Chondrocyte (in vitro differentiated cells): ENCODE measurements around the gene SARNP. TPM values are rescaled to one million over a fixed set of nuclear protein-coding genes. Genes with fewer than 3 reads are reported as not detected.
A peak's percentile ranks its signal among the peaks of the same experiment; 100 is the strongest.

Experiments
- DNase-seq: peaks from one replicate; pipeline ENCODE4 v3.0.0; 2021; ENCODE audit warnings: mixed read lengths, low spot score
- H3K27ac Mint-ChIP-seq: one replicate; pipeline ENCODE4 v1.8.0; 2021; ENCODE audit warnings: mild to moderate bottlenecking, moderate library complexity, mixed read lengths; ENCODE audit not compliant: unreplicated experiment
- H3K27me3 Mint-ChIP-seq: 2 replicates; pipeline ENCODE4 v1.8.0; 2021; ENCODE audit warnings: low read depth, mixed read lengths
- H3K36me3 Mint-ChIP-seq: 2 replicates; pipeline ENCODE4 v1.8.0; 2021; ENCODE audit warnings: low read depth, mixed read lengths
- H3K4me1 Mint-ChIP-seq: 2 replicates; pipeline ENCODE4 v1.8.0; 2021; ENCODE audit warnings: low read depth, mild to moderate bottlenecking, mixed read lengths
- H3K4me3 Mint-ChIP-seq: one replicate; pipeline ENCODE4 v1.8.0; 2021; ENCODE audit warnings: mild to moderate bottlenecking, moderate library complexity, mixed read lengths; ENCODE audit not compliant: unreplicated experiment
- H3K9me3 Mint-ChIP-seq: 2 replicates; pipeline ENCODE4 v1.8.0; 2021; ENCODE audit warnings: low read depth, mixed read lengths
- total RNA-seq: library from RNA; stranded (reverse); gene quantifications from 3 replicates; pipeline ENCODE4 v1.2.1, GENCODE V29; 2021
- TF ChIP-seq, protein P1 (sequence below): fragments of 200-600 bp; sonication (generic); IDR thresholded peaks from 2 replicates; pipeline ENCODE4 v1.5.0; 2021; ENCODE audit warnings: antibody characterized with exemption, mild to moderate bottlenecking, moderate library complexity

The SARNP gene
- total RNA-seq, 1 donor from 2014 or later = 54.0 TPM

- peak within 1 kb of the TSS; percentile 89 for H3K27ac Mint-ChIP-seq
- no peak for DNase-seq
- TF ChIP-seq, protein P1, sequence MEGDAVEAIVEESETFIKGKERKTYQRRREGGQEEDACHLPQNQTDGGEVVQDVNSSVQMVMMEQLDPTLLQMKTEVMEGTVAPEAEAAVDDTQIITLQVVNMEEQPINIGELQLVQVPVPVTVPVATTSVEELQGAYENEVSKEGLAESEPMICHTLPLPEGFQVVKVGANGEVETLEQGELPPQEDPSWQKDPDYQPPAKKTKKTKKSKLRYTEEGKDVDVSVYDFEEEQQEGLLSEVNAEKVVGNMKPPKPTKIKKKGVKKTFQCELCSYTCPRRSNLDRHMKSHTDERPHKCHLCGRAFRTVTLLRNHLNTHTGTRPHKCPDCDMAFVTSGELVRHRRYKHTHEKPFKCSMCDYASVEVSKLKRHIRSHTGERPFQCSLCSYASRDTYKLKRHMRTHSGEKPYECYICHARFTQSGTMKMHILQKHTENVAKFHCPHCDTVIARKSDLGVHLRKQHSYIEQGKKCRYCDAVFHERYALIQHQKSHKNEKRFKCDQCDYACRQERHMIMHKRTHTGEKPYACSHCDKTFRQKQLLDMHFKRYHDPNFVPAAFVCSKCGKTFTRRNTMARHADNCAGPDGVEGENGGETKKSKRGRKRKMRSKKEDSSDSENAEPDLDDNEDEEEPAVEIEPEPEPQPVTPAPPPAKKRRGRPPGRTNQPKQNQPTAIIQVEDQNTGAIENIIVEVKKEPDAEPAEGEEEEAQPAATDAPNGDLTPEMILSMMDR = no peak
- no peaks in the 10 kb centered on the region for H3K27me3 Mint-ChIP-seq
- H3K4me3 Mint-ChIP-seq = peak within 1 kb of the TSS; percentile 89
- peaks cover 41% of the 10 kb centered on the region for H3K4me1 Mint-ChIP-seq
- H3K9me3 Mint-ChIP-seq = no peaks in the 10 kb centered on the region
- no peaks in the 10 kb centered on the region for H3K36me3 Mint-ChIP-seq
These were observed 74.7 kb downstream of the SARNP start, which contains the start of gene GDF11 for GRCh38 chr12:55742719-55743405. Gene GDF11, plus strand, starts transcription at chr12:55743122. Its CDS starts 195 bp downstream, at chr12:55743317.

GRCh38 chr12:55741931-55742680 lies 75.4 kb downstream of the SARNP start:
- peak overlapping the region; percentile 89 for H3K27ac Mint-ChIP-seq
- peaks cover 48% of the 10 kb centered on the region for H3K4me1 Mint-ChIP-seq
- H3K4me3 Mint-ChIP-seq = peak overlapping the region; percentile 73
- DNase-seq = no peak
- TF ChIP-seq, protein P1 = no peak
- no peaks in the 10 kb centered on the region for H3K27me3 Mint-ChIP-seq
- no peaks in the 10 kb centered on the region for H3K36me3 Mint-ChIP-seq
- H3K9me3 Mint-ChIP-seq = no peaks in the 10 kb centered on the region

DNA sequence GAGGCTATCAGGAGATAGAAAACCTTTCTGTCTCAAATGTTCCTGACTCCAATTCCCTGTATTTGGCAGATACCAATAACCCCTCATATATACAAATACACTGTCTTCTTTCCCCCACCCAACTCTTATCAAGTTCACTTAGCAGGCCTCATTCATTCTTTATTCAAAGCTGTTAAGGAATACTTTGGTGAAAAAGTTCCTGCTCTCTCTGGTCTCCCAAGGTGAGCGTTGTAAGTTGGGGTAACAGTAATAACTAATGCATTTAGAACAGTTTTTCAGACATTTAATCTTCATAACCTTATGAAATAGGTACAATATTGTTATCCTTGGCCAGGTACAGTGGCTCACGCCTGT lies 78.5 kb downstream of the SARNP start:
- peaks cover 23% of the 10 kb centered on the region for H3K4me1 Mint-ChIP-seq
- H3K27me3 Mint-ChIP-seq = no peaks in the 10 kb centered on the region
- DNase-seq = no peak
- H3K36me3 Mint-ChIP-seq = no peaks in the 10 kb centered on the region
- TF ChIP-seq, protein P1 = peak; percentile 11
- H3K4me3 Mint-ChIP-seq = no peak overlapping the region
- no peak overlapping the region for H3K27ac Mint-ChIP-seq
- H3K9me3 Mint-ChIP-seq = no peaks in the 10 kb centered on the region

DNA sequence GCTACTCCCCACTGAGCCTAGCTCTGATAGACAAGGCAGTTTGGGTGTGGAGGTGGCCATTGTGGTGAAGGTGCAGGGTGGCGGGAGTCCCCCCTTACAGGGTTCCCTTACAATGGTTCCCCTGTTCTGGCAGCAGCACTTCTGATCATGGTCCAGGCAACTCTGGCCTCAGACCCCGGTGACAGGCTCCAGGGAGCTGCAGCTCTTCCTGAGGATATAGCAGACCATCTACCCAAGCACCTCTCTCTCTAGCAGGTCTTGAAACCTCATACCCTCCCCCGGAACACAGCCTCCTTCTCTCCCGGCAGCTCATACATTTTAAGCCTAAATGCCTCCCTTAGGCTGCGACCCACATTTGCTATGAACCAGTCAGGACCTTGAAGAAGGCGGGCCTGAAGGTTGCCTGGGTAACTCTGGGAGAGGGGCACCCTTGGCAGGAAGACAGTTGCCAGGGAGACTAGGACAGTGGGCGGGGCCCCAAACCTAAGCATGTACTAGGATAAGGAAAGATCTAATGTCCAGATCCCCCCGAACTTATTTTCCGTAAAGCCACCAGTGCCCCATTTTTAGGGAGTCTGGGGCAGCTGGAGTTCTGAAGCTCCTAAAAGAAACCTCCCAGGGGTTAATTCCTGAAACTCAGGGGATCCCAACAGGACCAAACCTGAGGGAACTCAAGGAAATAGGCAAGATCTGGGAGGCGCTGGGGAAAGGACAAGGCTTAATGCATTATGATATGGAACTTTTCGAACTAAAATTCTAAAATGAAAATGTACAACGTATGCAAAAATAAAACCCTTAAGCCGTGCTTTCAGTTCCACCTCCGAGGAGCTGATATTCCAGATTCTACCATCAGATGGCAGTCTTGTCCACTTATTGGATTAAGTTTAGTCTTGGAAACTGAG lies 79.2 kb downstream of the SARNP start:
- no peak for DNase-seq

More for the DNA sequence above, 79.2 kb downstream of the SARNP start:
- no peaks in the 10 kb centered on the region for H3K27me3 Mint-ChIP-seq
- no peaks in the 10 kb centered on the region for H3K36me3 Mint-ChIP-seq
- TF ChIP-seq, protein P1 = peak; percentile 98
- H3K4me1 Mint-ChIP-seq = peaks cover 21% of the 10 kb centered on the region
- H3K9me3 Mint-ChIP-seq = no peaks in the 10 kb centered on the region
- H3K27ac Mint-ChIP-seq = peak overlapping the region; percentile 85
- peak overlapping the region; percentile 77 for H3K4me3 Mint-ChIP-seq
